Pancreas (tissue), 10 donors: Measurements from ENCODE around the gene KAT6B. TPM values are rescaled to one million over a fixed set of nuclear protein-coding genes. Genes with fewer than 3 reads are reported as not detected.

Source experiments
- ATAC-seq, 4 donors: fragments of 200-7000 bp; cut with Tn5 transposase; one replicate each; pipeline versions ENCODE4 v1.8.0 to v1.9.1; 2020; ENCODE audit warnings: mild to moderate bottlenecking in 4 of 4, moderate library complexity in 4 of 4
- DNase-seq, 6 donors: peaks; one replicate each; pipeline ENCODE4 v3.0.0-alpha.2; 2020
- FAIRE-seq: peaks from 2 replicates; lab custom pipeline; 2012; peaks lifted over from hg19 to GRCh38; lab: Jason Lieb, UNC
- H3K27ac ChIP-seq, 4 donors: fragments of 200-600 bp; sonication (generic); 1 replicate in 3 of 4; 2 replicates in 1 of 4; pipeline versions ENCODE4 v1.5.0 to v1.8.0; 2020
- H3K27me3 ChIP-seq, 4 donors: fragments of 200-600 bp; one replicate each; pipeline ENCODE4 v1.8.0; 2021
- H3K36me3 ChIP-seq, 3 donors: fragments of 200-600 bp; sonication (generic) in 1 of 3; one replicate each; pipeline versions ENCODE4 v1.5.0 to v1.8.0; 2020 to 2021
- H3K4me1 ChIP-seq, 3 donors: fragments of 200-600 bp; one replicate each; pipeline ENCODE4 v1.8.0; 2021
- H3K4me3 ChIP-seq, 4 donors: fragments of 200-600 bp; sonication (generic) in 2 of 4; one replicate each; pipeline versions ENCODE4 v1.5.0 to v1.8.0; 2020 to 2021
- H3K9me3 ChIP-seq, 4 donors: fragments of 200-600 bp; one replicate each; pipeline ENCODE4 v1.8.0; 2021
- WGBS, 2 donors: extraction: QIAGEN DNeasy Blood & Tissue Kit; methylation state at CpG; one replicate each; pipeline ENCODE4 v1.1.7; 2013; 5-methylcytosine and 5-hydroxymethylcytosine counted together
- intact Hi-C, 3 donors: fragments of 100-400 bp; cut with DNase I; formaldehyde crosslinking; loops; one replicate each; pipeline versions ENCODE4 v1.11.1 to v1.14.2; 2022
- polyA plus RNA-seq, 2 donors: library from polyadenylated mRNA; stranded (reverse); fragments of 200-250 nt; gene quantifications; one replicate each; pipeline ENCODE4 v1.2.3, GENCODE V29; 2013
- total RNA-seq, 6 donors: library from RNA; stranded (reverse); fragmentation: NEBNext Ultra II Directional in 4 of 6; extraction: Animal tissue kit (Norgen Biotek cat#: 25700) in 4 of 6; gene quantifications; one replicate each; pipeline versions ENCODE4 v1.2.1 to v1.2.4, GENCODE V29; 2021 to 2023
- TF ChIP-seq, protein P1 (sequence below), 4 donors: fragments of 200-600 bp; sonication (generic) in 3 of 4; IDR thresholded peaks; one replicate each; pipeline versions ENCODE4 v1.5.0 to v1.8.0; 2021; ENCODE audit warnings: antibody characterized with exemption in 4 of 4
- donor health status: healthy with polysubstance abuse.
- donor health status: DM: no; HTN: no; CAD: no; lungs with moderate emphysema.
- donor health status: DM: no; HTN: no; CAD: no.
- donor health status: control.
- donor health status: control.
- donor health status: Bipolar disorder and iron deficiency.
- donor health status: DM: yes; HTN: yes; CAD: no.
- donor health status: DM: no; HTN: no; CAD: no.
- donor health status: DM: no; HTN: no; CAD: no.
- donor health status: DM: yes; HTN: yes; CAD: no.

KAT6B gene
- total and polyA plus RNA-seq, 8 donors, result 7.6 to 28.6 (median 18.1) TPM

DNA sequence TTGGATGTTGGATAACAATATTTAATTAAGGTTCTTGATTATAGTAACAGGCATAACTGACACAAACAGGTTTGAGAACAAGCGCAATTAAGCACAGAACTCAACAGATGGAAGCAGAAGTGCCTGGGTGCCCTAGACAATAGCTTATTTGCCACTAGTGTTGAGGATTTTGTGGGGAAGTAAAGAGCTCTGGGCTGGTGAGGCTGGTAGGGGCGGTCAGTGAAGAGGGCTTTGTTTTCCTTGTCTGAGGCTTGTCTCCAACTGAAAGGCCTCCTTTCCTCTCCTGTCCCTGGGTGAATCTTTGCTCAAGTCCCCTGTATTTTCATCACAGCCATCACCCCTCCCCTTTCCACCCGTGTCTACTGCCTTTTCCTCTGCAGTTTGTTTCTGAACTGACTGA, 104.6 kb downstream of the KAT6B start:
- ATAC-seq (peak in 3 of 4 donors; percentile 8 to 27 (median 17)), DNase-seq (no peak), FAIRE-seq (no peak)
- no peak overlapping the region for H3K4me3 ChIP-seq
- H3K9me3 ChIP-seq, result no peaks in the 10 kb centered on the region
- TF ChIP-seq, protein P1, sequence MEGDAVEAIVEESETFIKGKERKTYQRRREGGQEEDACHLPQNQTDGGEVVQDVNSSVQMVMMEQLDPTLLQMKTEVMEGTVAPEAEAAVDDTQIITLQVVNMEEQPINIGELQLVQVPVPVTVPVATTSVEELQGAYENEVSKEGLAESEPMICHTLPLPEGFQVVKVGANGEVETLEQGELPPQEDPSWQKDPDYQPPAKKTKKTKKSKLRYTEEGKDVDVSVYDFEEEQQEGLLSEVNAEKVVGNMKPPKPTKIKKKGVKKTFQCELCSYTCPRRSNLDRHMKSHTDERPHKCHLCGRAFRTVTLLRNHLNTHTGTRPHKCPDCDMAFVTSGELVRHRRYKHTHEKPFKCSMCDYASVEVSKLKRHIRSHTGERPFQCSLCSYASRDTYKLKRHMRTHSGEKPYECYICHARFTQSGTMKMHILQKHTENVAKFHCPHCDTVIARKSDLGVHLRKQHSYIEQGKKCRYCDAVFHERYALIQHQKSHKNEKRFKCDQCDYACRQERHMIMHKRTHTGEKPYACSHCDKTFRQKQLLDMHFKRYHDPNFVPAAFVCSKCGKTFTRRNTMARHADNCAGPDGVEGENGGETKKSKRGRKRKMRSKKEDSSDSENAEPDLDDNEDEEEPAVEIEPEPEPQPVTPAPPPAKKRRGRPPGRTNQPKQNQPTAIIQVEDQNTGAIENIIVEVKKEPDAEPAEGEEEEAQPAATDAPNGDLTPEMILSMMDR (IDR thresholded peaks at IDR 0.05), result no peak
- intact Hi-C loops, result no loop called here
- 29 to 33% methylated on average over 3 of the region's 3 CpGs for WGBS, 2 donors
- peak overlapping the region in 3 of 4 donors; percentile 4 to 47 (median 17) for H3K27ac ChIP-seq
- H3K36me3 ChIP-seq, result no peaks in the 10 kb centered on the region
- peaks cover 44 to 61% (median 51%) of the 10 kb centered on the region in 3 donors for H3K4me1 ChIP-seq
- H3K27me3 ChIP-seq, result no peaks in the 10 kb centered on the region

DNA sequence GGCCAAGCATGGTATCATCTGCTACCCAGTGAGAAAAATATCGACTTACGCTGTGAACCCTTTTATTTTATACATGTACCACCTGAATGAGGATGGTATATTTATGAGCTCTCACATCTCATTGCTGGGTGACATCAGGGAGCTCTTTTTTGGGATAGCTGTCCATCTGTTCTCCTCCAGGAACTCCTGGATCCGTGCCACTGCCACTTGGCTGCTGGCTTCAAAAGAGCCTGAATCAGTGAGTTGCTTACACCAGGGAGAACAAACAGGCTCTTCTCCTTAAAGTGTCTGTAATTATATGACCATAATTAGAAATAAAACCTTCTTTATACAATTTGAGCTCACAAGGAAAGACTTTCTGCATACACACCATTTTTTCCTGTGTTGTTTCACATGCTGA, 106.2 kb downstream of the KAT6B start:
- no peaks in the 10 kb centered on the region for H3K27me3 ChIP-seq
- DNase-seq, result peak in 4 of 6 donors; percentile 17 to 66 (median 50)
- peaks cover 45 to 69% (median 56%) of the 10 kb centered on the region in 3 donors for H3K4me1 ChIP-seq
- H3K27ac ChIP-seq, result no peak overlapping the region
- H3K9me3 ChIP-seq, result no peaks in the 10 kb centered on the region
- TF ChIP-seq, protein P1 (IDR thresholded peaks at IDR 0.05), result no peak
- 73 to 79% methylated on average over 3 of the region's 3 CpGs for WGBS, 2 donors
- intact Hi-C loops, result no loop called here
- FAIRE-seq, result no peak
- no peaks in the 10 kb centered on the region for H3K36me3 ChIP-seq
- H3K4me3 ChIP-seq, result no peak overlapping the region
- no peak for ATAC-seq

DNA sequence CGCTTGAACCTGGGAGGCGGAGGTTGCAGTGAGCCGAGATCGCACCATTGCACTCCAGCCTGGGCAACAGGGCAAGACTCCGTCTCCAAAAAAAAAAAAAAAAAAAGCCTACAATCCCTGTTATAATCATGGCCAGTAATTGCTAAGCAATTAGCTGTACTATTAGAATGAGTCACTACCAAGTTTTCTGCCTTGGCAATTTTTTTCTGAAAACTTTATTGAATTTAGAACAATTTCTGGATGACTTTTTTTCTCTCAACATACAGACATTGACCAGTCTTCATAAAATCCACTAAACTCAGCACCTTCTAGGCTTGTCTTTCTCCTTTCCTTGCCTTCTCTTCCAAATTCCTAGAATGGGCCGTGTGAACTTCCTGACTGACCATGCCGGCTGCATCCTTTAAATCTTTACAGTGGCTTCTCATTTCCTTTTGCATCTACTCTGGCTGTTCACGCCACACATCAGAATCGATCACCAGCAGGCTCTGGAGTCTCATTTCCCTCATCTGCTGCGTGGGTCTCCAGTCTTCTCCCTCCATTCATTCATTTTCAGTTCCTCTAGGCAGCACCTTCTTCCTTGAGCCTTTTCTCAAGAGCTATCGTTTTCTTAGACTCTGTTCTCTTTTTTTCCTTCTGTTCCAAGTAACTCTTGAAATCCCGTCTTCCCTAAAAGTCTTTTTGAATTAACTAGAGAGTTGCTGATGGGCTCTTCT, 107.9 kb downstream of the KAT6B start:
- no peak for DNase-seq
- 86 to 90% methylated on average over 12 of the region's 12 CpGs for WGBS, 2 donors
- Histone ChIP-seq H3K4me3 (no peak overlapping the region), H3K36me3 (no peaks in the 10 kb centered on the region), H3K27me3 (no peaks in the 10 kb centered on the region), H3K27ac (no peak overlapping the region), H3K9me3 (no peaks in the 10 kb centered on the region), H3K4me1 (peaks cover 38 to 66% (median 50%) of the 10 kb centered on the region in 3 donors)
- intact Hi-C loops, result no loop called here
- TF ChIP-seq, protein P1 (IDR thresholded peaks at IDR 0.05), result no peak
- no peak for FAIRE-seq
- ATAC-seq, result no peak

DNA sequence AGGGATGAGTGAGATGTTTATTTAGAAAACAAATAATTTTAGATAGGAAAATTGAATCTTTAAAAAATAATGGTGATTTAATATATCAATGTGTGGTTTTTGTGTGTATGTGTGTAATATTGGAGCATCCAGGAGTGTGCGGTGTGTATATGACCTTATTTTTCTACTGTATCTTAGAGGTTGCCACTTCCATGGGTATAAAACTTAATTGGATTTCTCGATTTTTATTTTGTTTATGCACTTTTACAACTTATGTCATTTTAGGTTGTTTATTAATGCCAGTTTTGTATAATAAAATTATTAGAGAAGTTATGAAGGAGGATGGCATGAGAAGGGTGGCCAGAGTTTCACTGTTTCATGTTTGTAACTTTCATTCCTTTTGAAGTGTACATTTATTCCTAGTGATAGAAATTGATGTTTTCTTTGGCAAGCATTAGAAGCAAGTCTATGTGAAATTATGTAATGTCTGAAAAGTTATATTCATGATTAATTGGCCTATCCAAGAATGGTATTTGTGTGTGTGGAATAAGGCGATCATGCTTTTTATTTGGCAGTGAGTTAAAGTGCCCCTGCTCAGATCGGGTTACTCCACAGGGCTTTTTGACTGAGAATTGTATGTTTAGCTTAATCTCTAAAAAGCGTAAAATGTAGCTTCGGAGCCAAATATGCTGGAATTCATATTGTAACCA, 110.3 kb downstream of the KAT6B start:
- Histone ChIP-seq H3K36me3 (no peaks in the 10 kb centered on the region), H3K4me3 (peak overlapping the region in 1 of 4 donors; percentile 5), H3K9me3 (no peaks in the 10 kb centered on the region), H3K4me1 (peaks cover 19 to 50% (median 31%) of the 10 kb centered on the region in 3 donors), H3K27ac (peak overlapping the region in 3 of 4 donors; percentile 2 to 82 (median 77)), H3K27me3 (no peaks in the 10 kb centered on the region)
- 10 to 14% methylated on average over 6 of the region's 6 CpGs for WGBS, 2 donors
- FAIRE-seq (peak; percentile 59), DNase-seq (peak in 1 of 6 donors; percentile 39), ATAC-seq (peak; percentile 71 to 84 (median 78))
- intact Hi-C loops, result no loop called here
- TF ChIP-seq, protein P1 (IDR thresholded peaks at IDR 0.05), result no peak
